K562 (cell line): Measurements from ENCODE around the gene NRSN2. TPM values are rescaled to one million over a fixed set of nuclear protein-coding genes. Genes with fewer than 3 reads are reported as not detected.

Source experiments
- CBFB ChIP-seq: sonication (generic); formaldehyde crosslinking; IDR thresholded peaks from 2 replicates; pipeline ENCODE4 v1.4.0; 2020; ENCODE audit warnings: mild to moderate bottlenecking, missing genetic modification reagents
- DIDO1 ChIP-seq: fragments of 450-650 bp; IDR thresholded peaks from 2 replicates; pipeline ENCODE4 v1.6.1; 2016; ENCODE audit warnings: low read depth, missing biosample characterization, missing genetic modification characterization
- FUS ChIP-seq: fragments of 200-400 bp; formaldehyde crosslinking; optimal IDR thresholded peaks from 2 replicates; pipeline ENCODE3; 2017; ENCODE audit warnings: low read depth, low read length
- JUNB ChIP-seq: fragments of 450-650 bp; formaldehyde crosslinking; conservative IDR thresholded peaks from 2 replicates; pipeline ENCODE4 v1.4.0; 2020; ENCODE audit warnings: mild to moderate bottlenecking
- MYC ChIP-seq, 2 experiments: fragments of 250-450 bp in 1 of 2; sonication (Bioruptor Pico) in 1 of 2; IDR thresholded peaks; 2 replicates each; pipeline versions ENCODE4 v1.5.1 to v1.6.1; 2012 to 2021; ENCODE audit warnings: low read depth in 2 of 2, borderline replicate concordance in 1 of 2, improper control_type of control experiment in 1 of 2, low read length in 1 of 2, mild to moderate bottlenecking in 1 of 2, moderate library complexity in 1 of 2
- NCOR1 ChIP-seq: fragments of 450-650 bp; IDR thresholded peaks from 2 replicates; pipeline ENCODE4 v1.6.1; 2016; ENCODE audit warnings: mild to moderate bottlenecking, moderate library complexity
- NONO ChIP-seq, 2 experiments: fragments of 200-400 bp in 1 of 2; fragments of 450-650 bp in 1 of 2; formaldehyde crosslinking in 1 of 2; IDR thresholded peaks; 2 replicates each; pipeline ENCODE4 v1.6.1; 2017; ENCODE audit warnings: low read depth in 2 of 2, mild to moderate bottlenecking in 2 of 2, moderate library complexity in 2 of 2, low read length in 1 of 2
- POLR2AphosphoS2 ChIP-seq: IDR thresholded peaks from 2 replicates; pipeline ENCODE4 v1.6.1; 2012; ENCODE audit warnings: low read length, improper control_type of control experiment
- POLR2G ChIP-seq: fragments of 200-400 bp; formaldehyde crosslinking; IDR thresholded peaks from 2 replicates; pipeline ENCODE4 v1.6.1; 2017; ENCODE audit warnings: low read depth, mild to moderate bottlenecking, antibody characterized with exemption, low read length, moderate library complexity
- RBM14 ChIP-seq: fragments of 200-400 bp; formaldehyde crosslinking; IDR thresholded peaks from 2 replicates; pipeline ENCODE4 v1.6.1; 2018; ENCODE audit warnings: low read depth, mild to moderate bottlenecking, low read length, moderate library complexity, borderline replicate concordance; ENCODE audit not compliant: insufficient read depth
- RFX5 ChIP-seq: IDR thresholded peaks from 2 replicates; pipeline ENCODE4 v1.6.1; 2011; ENCODE audit warnings: low read depth, mild to moderate bottlenecking, improper control_type of control experiment, low read length
- SMC3 ChIP-seq: conservative IDR thresholded peaks from 2 replicates; pipeline ENCODE4 v1.6.1; 2011; ENCODE audit warnings: low read depth, low read length, improper control_type of control experiment; ENCODE audit not compliant: insufficient read depth
- SPI1 ChIP-seq: IDR thresholded peaks from 2 replicates; pipeline ENCODE4 v1.6.1; 2011; ENCODE audit warnings: low read depth, low read length, control low read depth, borderline replicate concordance
- SREBF1 ChIP-seq: fragments of 150-350 bp; IDR thresholded peaks from 2 replicates; pipeline ENCODE4 v1.6.1; 2014; ENCODE audit warnings: antibody characterized with exemption, low read depth, low read length, borderline replicate concordance
- SRF ChIP-seq, 2 experiments: fragments of 250-450, 450-650 bp in 1 of 2; sonication (Bioruptor Pico) in 1 of 2; sonication (generic) in 1 of 2; formaldehyde crosslinking; IDR thresholded peaks; 2 replicates each; pipeline versions ENCODE4 v1.5.0 to v1.5.1; 2020 to 2022; ENCODE audit warnings: mild to moderate bottlenecking in 1 of 2, missing genetic modification reagents in 1 of 2
- TCF3 ChIP-seq: sonication (generic); formaldehyde crosslinking; IDR thresholded peaks from 2 replicates; pipeline ENCODE4 v1.4.0; 2020; ENCODE audit warnings: mild to moderate bottlenecking, missing genetic modification reagents
- TGIF2 ChIP-seq: sonication (generic); formaldehyde crosslinking; IDR thresholded peaks from 2 replicates; pipeline ENCODE4 v1.8.1; 2022; ENCODE audit warnings: mild to moderate bottlenecking, missing genetic modification reagents, moderate library complexity
- ZNF165 ChIP-seq: fragments of 250-450 bp; sonication (Bioruptor Pico); IDR thresholded peaks from 2 replicates; pipeline ENCODE4 v1.4.0; 2020; ENCODE audit warnings: borderline replicate concordance
- ZNF445 ChIP-seq: fragments of 250-450 bp; sonication (Bioruptor Pico); IDR thresholded peaks from 2 replicates; pipeline ENCODE4 v1.4.0; 2020; ENCODE audit warnings: low read depth, mild to moderate bottlenecking, moderate library complexity
- ZNF507 ChIP-seq: conservative IDR thresholded peaks from 2 replicates; pipeline ENCODE4 v1.6.1; 2017; ENCODE audit warnings: missing genetic modification characterization, missing compliant biosample characterization
- ZNF589 ChIP-seq: fragments of 200-800 bp; sonication (Bioruptor generic); IDR thresholded peaks from 2 replicates; pipeline ENCODE4 v1.6.1; 2016; ENCODE audit warnings: low read depth, missing genetic modification characterization, missing compliant biosample characterization
- ZNF79 ChIP-seq: fragments of 250-450 bp; sonication (Bioruptor Pico); IDR thresholded peaks from 2 replicates; pipeline ENCODE4 v1.4.0; 2020; ENCODE audit warnings: low read depth, mild to moderate bottlenecking, moderate library complexity
- polyA plus RNA-seq, 8 experiments: library from polyadenylated mRNA; depleted of rRNA in 4 of 8; stranded (reverse) in 5 of 8; unstranded in 3 of 8; fragments of >200 nt; fragmentation: Nextera tagmentation in 2 of 8; fragmentation: Illumina TruSeq in 1 of 8; extraction: Ambion mirVana in 2 of 8; extraction: Trizol in 1 of 8; gene quantifications; 2 replicates each; pipeline versions ENCODE4 v1.2.1 to v1.2.3, GENCODE V29; 2011 to 2014; ENCODE audit warnings: inconsistent platforms in 1 of 8, missing spikeins in 1 of 8
- total RNA-seq, 7 experiments: library from RNA; depleted of rRNA in 6 of 7; stranded (reverse); fragments of >200 nt in 6 of 7; fragmentation: Illumina TruSeq in 2 of 7; extraction: Trizol in 2 of 7; gene quantifications; 2 replicates each; pipeline versions ENCODE4 v1.2.1 to v1.2.3, GENCODE V29; 2011 to 2021; ENCODE audit warnings: low replicate concordance in 1 of 7
- TF ChIP-seq, protein P1 (sequence below): fragments of 450-650 bp; IDR thresholded peaks from one replicate; pipeline ENCODE4 v1.6.1; 2018; ENCODE audit warnings: mild to moderate bottlenecking, moderate library complexity; ENCODE audit not compliant: partially characterized antibody
- TF ChIP-seq, protein P2 (sequence below): fragments of 450-650 bp; IDR thresholded peaks from 2 replicates; pipeline ENCODE4 v1.6.1; 2018; ENCODE audit warnings: mild to moderate bottlenecking, low read depth; ENCODE audit not compliant: partially characterized antibody

The NRSN2 gene
- total and polyA plus RNA-seq, 9 of the 15 experiments (the other 6 are each of a cell fraction or from before 2014, with no cell fraction given), result 7.5 to 29.7 (median 11.1) TPM

DNA sequence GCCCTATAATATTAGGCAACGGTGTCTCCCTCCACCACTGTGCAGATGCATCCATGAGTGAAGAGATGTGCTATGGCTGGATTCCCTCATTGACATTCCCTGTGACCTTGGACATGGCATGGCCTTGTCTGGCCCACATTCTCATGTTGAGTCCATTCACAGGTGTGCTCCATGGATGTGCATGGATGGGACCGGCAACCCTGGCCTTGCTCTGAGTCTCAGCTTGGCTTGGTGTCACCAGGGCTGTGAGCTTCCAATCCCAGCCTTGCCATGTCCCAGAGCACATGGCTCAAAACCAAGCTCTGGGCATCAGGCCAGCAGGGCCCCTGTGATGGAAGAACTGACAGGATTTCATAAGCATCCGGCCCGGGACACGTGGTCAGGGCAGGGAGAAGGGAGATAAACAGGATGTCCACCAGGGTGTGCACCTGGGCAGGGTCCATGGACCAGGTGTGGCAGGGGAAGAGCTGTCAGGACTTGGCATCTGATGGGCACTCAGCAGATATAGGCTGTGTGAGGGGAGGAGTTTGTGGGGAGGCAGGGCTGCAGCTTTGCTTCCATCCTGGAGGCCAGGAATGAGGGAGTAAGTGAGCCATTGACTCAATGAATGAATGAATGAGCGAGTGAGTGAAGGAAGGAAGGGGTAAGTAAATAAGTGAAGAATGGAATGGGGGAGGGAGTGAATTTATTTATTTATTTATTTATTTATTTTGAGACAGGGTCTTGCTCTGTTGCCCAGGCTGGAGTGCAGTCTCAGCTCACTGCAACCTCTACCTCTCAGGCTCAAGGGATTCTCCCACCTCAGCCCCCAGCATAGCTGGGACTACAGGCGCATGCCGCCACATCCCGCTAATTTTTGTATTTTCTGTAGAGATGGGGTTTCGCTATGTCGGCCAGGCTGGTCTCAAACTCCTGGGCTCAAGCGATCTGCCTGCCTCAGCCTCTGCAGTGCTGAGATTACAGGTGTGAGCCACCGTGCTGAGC lies 15.7 kb downstream of the NRSN2 start (continued):
- TF ChIP-seq POLR2AphosphoS2, result no peak
- no peak for TF ChIP-seq SPI1
- no peak for TF ChIP-seq SREBF1
- TF ChIP-seq DIDO1 (tag), result no peak
- no peak for TF ChIP-seq ZNF445
- TF ChIP-seq TGIF2 (CRISPR knock-in tag), result no peak
- peak; percentile 44; the same call in 1 of the 2 replicates for TF ChIP-seq TCF3 (CRISPR knock-in tag)
- TF ChIP-seq, protein P1, sequence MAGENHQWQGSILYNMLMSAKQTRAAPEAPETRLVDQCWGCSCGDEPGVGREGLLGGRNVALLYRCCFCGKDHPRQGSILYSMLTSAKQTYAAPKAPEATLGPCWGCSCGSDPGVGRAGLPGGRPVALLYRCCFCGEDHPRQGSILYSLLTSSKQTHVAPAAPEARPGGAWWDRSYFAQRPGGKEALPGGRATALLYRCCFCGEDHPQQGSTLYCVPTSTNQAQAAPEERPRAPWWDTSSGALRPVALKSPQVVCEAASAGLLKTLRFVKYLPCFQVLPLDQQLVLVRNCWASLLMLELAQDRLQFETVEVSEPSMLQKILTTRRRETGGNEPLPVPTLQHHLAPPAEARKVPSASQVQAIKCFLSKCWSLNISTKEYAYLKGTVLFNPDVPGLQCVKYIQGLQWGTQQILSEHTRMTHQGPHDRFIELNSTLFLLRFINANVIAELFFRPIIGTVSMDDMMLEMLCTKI, result no peak
- no peak for TF ChIP-seq FUS
- TF ChIP-seq NONO (IDR thresholded peaks at IDR 0.05; ENCODE audit: low read depth in 2 of 2, low read length in 1 of 2), result no peak
- no peak for TF ChIP-seq JUNB (CRISPR knock-in tag)
- TF ChIP-seq ZNF165 (CRISPR knock-in tag), result peak; percentile 89
- no peak; a peak in 1 of 4 replicates for TF ChIP-seq SRF (CRISPR knock-in tag; IDR thresholded peaks at IDR 0.05)
- TF ChIP-seq MYC (IDR thresholded peaks at IDR 0.05; ENCODE audit: low read depth, low read length), result peak; percentile 99
- TF ChIP-seq MYC (CRISPR knock-in tag; IDR thresholded peaks at IDR 0.05; ENCODE audit: borderline replicate concordance, low read depth), result peak; percentile 95
- TF ChIP-seq NCOR1, result no peak
- TF ChIP-seq RFX5, result no peak
- TF ChIP-seq ZNF589 (CRISPR knock-in tag), result peak; percentile 98
- peak; percentile 73 for TF ChIP-seq ZNF79
- TF ChIP-seq CBFB, result no peak
- TF ChIP-seq SMC3, result no peak
- TF ChIP-seq RBM14, result no peak
- TF ChIP-seq ZNF507 (tag), result no peak
- peak; percentile 8; the same call in 1 of the 2 replicates for TF ChIP-seq POLR2G
- TF ChIP-seq, protein P2, sequence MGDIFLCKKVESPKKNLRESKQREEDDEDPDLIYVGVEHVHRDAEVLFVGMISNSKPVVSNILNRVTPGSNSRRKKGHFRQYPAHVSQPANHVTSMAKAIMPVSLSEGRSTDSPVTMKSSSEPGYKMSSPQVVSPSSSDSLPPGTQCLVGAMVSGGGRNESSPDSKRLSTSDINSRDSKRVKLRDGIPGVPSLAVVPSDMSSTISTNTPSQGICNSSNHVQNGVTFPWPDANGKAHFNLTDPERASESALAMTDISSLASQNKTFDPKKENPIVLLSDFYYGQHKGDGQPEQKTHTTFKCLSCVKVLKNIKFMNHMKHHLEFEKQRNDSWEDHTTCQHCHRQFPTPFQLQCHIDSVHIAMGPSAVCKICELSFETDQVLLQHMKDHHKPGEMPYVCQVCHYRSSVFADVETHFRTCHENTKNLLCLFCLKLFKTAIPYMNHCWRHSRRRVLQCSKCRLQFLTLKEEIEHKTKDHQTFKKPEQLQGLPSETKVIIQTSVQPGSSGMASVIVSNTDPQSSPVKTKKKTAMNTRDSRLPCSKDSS, result no peak
